Upper lobe of left lung (tissue), 6 donors: ENCODE data around the gene RUNX2. TPM values are rescaled to one million over a fixed set of nuclear protein-coding genes. Genes with fewer than 3 reads are reported as not detected.
A peak's percentile ranks its signal among the peaks of the same experiment; 100 is the strongest.

ENCODE experiments used
- ATAC-seq, 2 donors: fragments of 200-7000 bp; cut with Tn5 transposase; one replicate each; pipeline ENCODE4 v1.9.1; 2022; ENCODE audit warnings: mild to moderate bottlenecking in 2 of 2, moderate library complexity in 2 of 2; ENCODE audit not compliant: low FRiP score in 2 of 2
- DNase-seq, 2 donors: peaks; one replicate each; pipeline ENCODE4 v3.0.0-alpha.2; 2019 to 2020
- H3K27ac ChIP-seq, 4 donors: fragments of 200-600 bp; sonication (generic); one replicate each; pipeline ENCODE4 v1.5.1; 2016 to 2019
- H3K27me3 ChIP-seq, 4 donors: fragments of 200-600 bp; sonication (generic); one replicate each; pipeline ENCODE4 v1.5.1; 2017 to 2019
- H3K36me3 ChIP-seq, 4 donors: fragments of 200-600 bp; sonication (generic); one replicate each; pipeline ENCODE4 v1.5.1; 2016 to 2019
- H3K4me1 ChIP-seq, 4 donors: fragments of 200-600 bp; sonication (generic); one replicate each; pipeline ENCODE4 v1.5.1; 2018 to 2019
- H3K4me3 ChIP-seq, 4 donors: fragments of 200-600 bp; sonication (generic); one replicate each; pipeline ENCODE4 v1.5.1; 2017 to 2019; ENCODE audit warnings: mild to moderate bottlenecking in 2 of 4, moderate library complexity in 1 of 4
- H3K9me3 ChIP-seq, 4 donors: fragments of 200-600 bp; sonication (generic); one replicate each; pipeline ENCODE4 v1.5.1; 2018 to 2019
- CTCF ChIP-seq, 6 experiments: fragments of 450-650 bp in 4 of 6; fragments of 200-600 bp in 2 of 6; sonication (generic) in 2 of 6; IDR thresholded peaks; one replicate each; pipeline ENCODE4 v1.5.1; 2016 to 2019; ENCODE audit warnings: antibody characterized with exemption in 6 of 6
- EP300 ChIP-seq, 4 donors: sonication (generic); formaldehyde crosslinking; IDR thresholded peaks; one replicate each; pipeline ENCODE4 v1.5.1; 2017; ENCODE audit warnings: antibody characterized with exemption in 4 of 4, control low read depth in 2 of 4
- POLR2A ChIP-seq, 4 donors: fragments of 450-650 bp; IDR thresholded peaks; one replicate each; pipeline ENCODE4 v1.5.1; 2016 to 2017; ENCODE audit warnings: antibody characterized with exemption in 4 of 4, mild to moderate bottlenecking in 2 of 4
- POLR2AphosphoS5 ChIP-seq, 2 donors: sonication (generic); formaldehyde crosslinking; IDR thresholded peaks; one replicate each; pipeline ENCODE4 v1.5.1; 2017; ENCODE audit warnings: antibody characterized with exemption in 2 of 2
- WGBS, 2 donors: methylation state at CpG; one replicate each; pipeline ENCODE4 v1.1.5; 2017 to 2018; 5-methylcytosine and 5-hydroxymethylcytosine counted together
- total RNA-seq, 6 donors: library from RNA; depleted of rRNA in 4 of 6; stranded (reverse); fragments of >200 nt in 4 of 6; gene quantifications; one replicate each; pipeline versions ENCODE4 v1.1.0 to v1.2.1, GENCODE V29; 2016 to 2021
- donor health status: DM: no; HTN: no; CAD: no; lungs with moderate emphysema.
- donor health status: DM: no; HTN: yes; CAD: no; lungs with severe emphysema.

The RUNX2 gene
- total RNA-seq, 6 donors from 2014 or later = 2.6 to 12.2 (median 5.5) TPM

- Histone ChIP-seq H3K9me3 (no peaks in the 10 kb centered on the region), H3K4me1 (peaks cover 8 to 18% (median 16%) of the 10 kb centered on the region in 4 donors), H3K27me3 (no peaks in the 10 kb centered on the region), H3K27ac (no peak overlapping the region), H3K36me3 (no peaks in the 10 kb centered on the region), H3K4me3 (no peak overlapping the region)
- DNase-seq (no peak), ATAC-seq (no peak)
- WGBS, 2 donors = 84 to 86% methylated on average over 6 of the region's 6 CpGs
- TF ChIP-seq CTCF (IDR thresholded peaks at IDR 0.05) = no peak
- TF ChIP-seq POLR2AphosphoS5 (IDR thresholded peaks at IDR 0.05) = no peak
- TF ChIP-seq EP300 (IDR thresholded peaks at IDR 0.05) = no peak
- TF ChIP-seq POLR2A (IDR thresholded peaks at IDR 0.05) = no peak
These were observed 111.3 kb downstream of the RUNX2 start for GRCh38 chr6:45439459-45439858.

- DNase-seq (no peak), ATAC-seq (no peak)
- H3K36me3 ChIP-seq = no peaks in the 10 kb centered on the region
- no peak overlapping the region for H3K4me3 ChIP-seq
- no peak for TF ChIP-seq CTCF (IDR thresholded peaks at IDR 0.05)
- TF ChIP-seq EP300 (IDR thresholded peaks at IDR 0.05) = no peak
- TF ChIP-seq POLR2A (IDR thresholded peaks at IDR 0.05) = no peak
- TF ChIP-seq POLR2AphosphoS5 (IDR thresholded peaks at IDR 0.05) = no peak
- H3K27ac ChIP-seq = no peak overlapping the region
- H3K27me3 ChIP-seq = no peaks in the 10 kb centered on the region
- peaks cover 13 to 22% (median 19%) of the 10 kb centered on the region in 4 donors for H3K4me1 ChIP-seq
- no peaks in the 10 kb centered on the region for H3K9me3 ChIP-seq
- WGBS, 2 donors = 92 to 95% methylated on average over 6 of the region's 6 CpGs
These were observed 111.8 kb downstream of the RUNX2 start for GRCh38 chr6:45439861-45440388.

GRCh38 chr6:45441851-45442453, 113.8 kb downstream of the RUNX2 start:
- Histone ChIP-seq H3K9me3 (no peaks in the 10 kb centered on the region), H3K27ac (no peak overlapping the region), H3K4me1 (peaks cover 32 to 35% (median 32%) of the 10 kb centered on the region in 4 donors), H3K36me3 (no peaks in the 10 kb centered on the region), H3K27me3 (no peaks in the 10 kb centered on the region), H3K4me3 (no peak overlapping the region)
- no peak for DNase-seq
- WGBS, 2 donors = 83% methylated on average over 6 of the region's 6 CpGs
- TF ChIP-seq POLR2A (IDR thresholded peaks at IDR 0.05) (no peak), POLR2AphosphoS5 (IDR thresholded peaks at IDR 0.05) (no peak), CTCF (IDR thresholded peaks at IDR 0.05) (no peak), EP300 (IDR thresholded peaks at IDR 0.05) (no peak)
- no peak for ATAC-seq

GRCh38 chr6:45442716-45443115, 114.6 kb downstream of the RUNX2 start:
- WGBS, 2 donors = 90 to 91% methylated on average over 3 of the region's 3 CpGs
- ATAC-seq = no peak
- Histone ChIP-seq H3K27ac (no peak overlapping the region), H3K4me3 (no peak overlapping the region), H3K4me1 (peaks cover 29 to 33% (median 32%) of the 10 kb centered on the region in 4 donors), H3K36me3 (no peaks in the 10 kb centered on the region), H3K9me3 (no peaks in the 10 kb centered on the region), H3K27me3 (no peaks in the 10 kb centered on the region)
- DNase-seq = no peak
- no peak for TF ChIP-seq POLR2A (IDR thresholded peaks at IDR 0.05)
- TF ChIP-seq CTCF (IDR thresholded peaks at IDR 0.05) = no peak
- no peak for TF ChIP-seq POLR2AphosphoS5 (IDR thresholded peaks at IDR 0.05)

- ATAC-seq = peak in 1 of 2 donors; percentile 26
- no peak overlapping the region for H3K4me3 ChIP-seq
- peak overlapping the region; percentile 50 to 83 (median 77) for H3K27ac ChIP-seq
These were observed 117.2 kb downstream of the RUNX2 start for GRCh38 chr6:45445364-45445748.

More at GRCh38 chr6:45445364-45445748, 117.2 kb downstream of the RUNX2 start:
- TF ChIP-seq POLR2AphosphoS5 (IDR thresholded peaks at IDR 0.05) (no peak), POLR2A (IDR thresholded peaks at IDR 0.05) (no peak), CTCF (IDR thresholded peaks at IDR 0.05) (no peak), EP300 (IDR thresholded peaks at IDR 0.05) (no peak)
- Histone ChIP-seq H3K9me3 (no peaks in the 10 kb centered on the region), H3K27me3 (no peaks in the 10 kb centered on the region), H3K4me1 (peaks cover 29 to 35% (median 32%) of the 10 kb centered on the region in 4 donors), H3K36me3 (no peaks in the 10 kb centered on the region)
- WGBS, 2 donors = 3 to 9% methylated on average over 2 of the region's 2 CpGs
- DNase-seq = no peak
